H1 (cell line): ENCODE data around the gene OR5W2. TPM values are rescaled to one million over a fixed set of nuclear protein-coding genes. Genes with fewer than 3 reads are reported as not detected.

Experiments
- polyA plus RNA-seq, 7 experiments: library from polyadenylated mRNA; depleted of rRNA in 3 of 7; stranded (reverse) in 5 of 7; unstranded in 2 of 7; fragments of >200 nt in 5 of 7; fragments of 200-250 nt in 2 of 7; gene quantifications; 1 replicate in 5 of 7; 2 replicates in 1 of 7; 4 replicates in 1 of 7; pipeline versions ENCODE4 v1.2.1 to v1.2.3, GENCODE V29; 2011 to 2013; ENCODE audit warnings: missing spikeins in 2 of 7, mixed read lengths in 2 of 7
- small RNA-seq: library from polyadenylated mRNA; stranded (forward); fragments of <200 nt; extraction: miRNeasy Mini kit (QIAGEN cat#:217004); gene quantifications from one replicate; pipeline ENCODE3, GENCODE V24; 2013; ENCODE audit not compliant: insufficient read depth
- total RNA-seq: library from RNA; stranded (reverse); fragmentation: NEBNext Ultra II Directional; extraction: Animal tissue kit (Norgen Biotek cat#: 25700); gene quantifications from 2 replicates; pipeline ENCODE4 v1.2.1, GENCODE V29; 2021

The OR5W2 gene
- total and polyA plus RNA-seq, 2 of the 8 experiments (the other 6 are each of a cell fraction or from before 2014, with no cell fraction given): not detected

Small RNA genes within 50 kb of the gene (small RNA-seq; reads per million reads assigned to genes)
- gene AC036111.3: not detected

Other genes with a start within 250 kb of the OR5W2 start
- gene OR5D13, start 141.1 kb downstream of the OR5W2 start, total RNA-seq: not detected in 2 replicates
- not detected in 2 replicates for gene OR5D13, start 141.1 kb downstream of the OR5W2 start, polyA plus RNA-seq (2011; rRNA removed)
- not detected in 2 replicates for gene OR5D14, start 119.0 kb downstream of the OR5W2 start, total RNA-seq
- not detected in 2 replicates for gene OR5D14, start 119.0 kb downstream of the OR5W2 start, polyA plus RNA-seq (2011; rRNA removed)
- not detected in 2 replicates for gene OR5L1, start 103.2 kb downstream of the OR5W2 start, total RNA-seq
- gene OR5L1, start 103.2 kb downstream of the OR5W2 start, polyA plus RNA-seq (2011; rRNA removed): not detected in 2 replicates
- not detected in 2 replicates for gene OR5D18, start 95.0 kb downstream of the OR5W2 start, total RNA-seq
- not detected in 2 replicates for gene OR5D18, start 95.0 kb downstream of the OR5W2 start, polyA plus RNA-seq (2011; rRNA removed)
- not detected in 2 replicates for gene OR5L2, start 87.4 kb downstream of the OR5W2 start, total RNA-seq
- gene OR5L2, start 87.4 kb downstream of the OR5W2 start, polyA plus RNA-seq (2011; rRNA removed): not detected in 2 replicates
- gene OR5D16, start 75.8 kb downstream of the OR5W2 start, total RNA-seq: not detected in 2 replicates
- not detected in 2 replicates for gene OR5D16, start 75.8 kb downstream of the OR5W2 start, polyA plus RNA-seq (2011; rRNA removed)
- not detected in 2 replicates for gene TRIM51, start 31.3 kb downstream of the OR5W2 start, total RNA-seq
- not detected in 2 replicates for gene TRIM51, start 31.3 kb downstream of the OR5W2 start, polyA plus RNA-seq (2011; rRNA removed)
- not detected in 2 replicates for gene OR5I1, start 21.8 kb upstream of the OR5W2 start, total RNA-seq
- gene OR5I1, start 21.8 kb upstream of the OR5W2 start, polyA plus RNA-seq (2011; rRNA removed): not detected in 2 replicates
- gene OR10AG1, start 55.4 kb upstream of the OR5W2 start, total RNA-seq: not detected in 2 replicates
- not detected in 2 replicates for gene OR10AG1, start 55.4 kb upstream of the OR5W2 start, polyA plus RNA-seq (2011; rRNA removed)
- not detected in 2 replicates for gene OR5F1, start 80.0 kb upstream of the OR5W2 start, total RNA-seq
- gene OR5F1, start 80.0 kb upstream of the OR5W2 start, polyA plus RNA-seq (2011; rRNA removed): not detected in 2 replicates
- not detected in 2 replicates for gene OR5AS1, start 113.1 kb upstream of the OR5W2 start, total RNA-seq
- gene OR5AS1, start 113.1 kb upstream of the OR5W2 start, polyA plus RNA-seq (2011; rRNA removed): not detected in 2 replicates
- gene OR8I2, start 178.7 kb upstream of the OR5W2 start, total RNA-seq: not detected in 2 replicates
- not detected in 2 replicates for gene OR8I2, start 178.7 kb upstream of the OR5W2 start, polyA plus RNA-seq (2011; rRNA removed)
- gene OR8H2, start 189.1 kb upstream of the OR5W2 start, total RNA-seq: not detected in 2 replicates
- gene OR8H2, start 189.1 kb upstream of the OR5W2 start, polyA plus RNA-seq (2011; rRNA removed): not detected in 2 replicates
- not detected in 2 replicates for gene OR8H3, start 207.8 kb upstream of the OR5W2 start, total RNA-seq
- not detected in 2 replicates for gene OR8H3, start 207.8 kb upstream of the OR5W2 start, polyA plus RNA-seq (2011; rRNA removed)
- gene OR8J3, start 225.6 kb upstream of the OR5W2 start, total RNA-seq: not detected in 2 replicates
- gene OR8J3, start 225.6 kb upstream of the OR5W2 start, polyA plus RNA-seq (2011; rRNA removed): not detected in 2 replicates
- not detected in 2 replicates for gene OR8K5, start 245.7 kb upstream of the OR5W2 start, total RNA-seq
- not detected in 2 replicates for gene OR8K5, start 245.7 kb upstream of the OR5W2 start, polyA plus RNA-seq (2011; rRNA removed)